HCEC 1CT (cell line): ENCODE results near the gene ZBTB17.

Experiments
- DNase-seq: peaks from one replicate; pipeline ENCODE4 v3.0.0-alpha.2; 2017

Gene ZBTB17

DNA sequence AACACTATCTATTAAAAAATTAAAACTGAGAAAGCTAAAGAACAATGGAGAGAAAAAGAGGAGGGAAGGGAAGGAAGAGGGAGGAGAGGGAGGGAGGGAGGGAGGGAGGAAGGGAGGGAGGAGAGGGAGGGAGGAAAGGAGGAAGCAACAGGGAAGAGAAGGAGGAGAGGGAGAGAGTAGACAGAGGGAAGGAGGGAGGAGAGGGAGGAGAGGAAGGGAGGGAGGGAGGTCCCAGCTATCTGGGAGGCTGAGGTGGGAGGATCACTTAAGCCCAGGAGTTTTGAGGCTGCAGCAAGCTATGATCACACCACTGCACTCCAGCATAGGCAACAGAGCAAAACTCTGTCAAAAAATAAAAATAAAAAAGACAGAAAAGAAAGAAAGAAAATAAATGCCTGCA is 16.5 kb downstream of the ZBTB17 start:
- no peak for DNase-seq

DNA sequence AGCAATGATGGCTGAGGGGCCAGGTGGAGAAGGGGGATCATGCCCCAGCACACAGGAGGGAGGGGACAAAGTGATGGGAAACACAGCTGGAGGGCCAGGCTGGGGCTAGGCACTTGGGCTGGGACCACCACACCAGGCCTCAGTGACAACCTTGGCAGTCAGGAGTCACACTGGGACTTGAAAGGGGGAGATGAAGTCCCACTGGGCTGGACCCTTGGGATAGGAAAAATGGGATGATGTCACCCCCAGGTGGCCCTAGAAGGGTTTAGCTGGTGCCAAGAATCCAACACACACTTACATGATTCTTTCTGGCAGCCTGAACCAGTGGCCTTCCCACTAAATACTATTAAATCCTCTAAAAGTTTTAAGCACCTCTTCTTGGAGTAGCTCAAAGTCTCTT is 17.1 kb downstream of the ZBTB17 start:
- DNase-seq = no peak

DNA sequence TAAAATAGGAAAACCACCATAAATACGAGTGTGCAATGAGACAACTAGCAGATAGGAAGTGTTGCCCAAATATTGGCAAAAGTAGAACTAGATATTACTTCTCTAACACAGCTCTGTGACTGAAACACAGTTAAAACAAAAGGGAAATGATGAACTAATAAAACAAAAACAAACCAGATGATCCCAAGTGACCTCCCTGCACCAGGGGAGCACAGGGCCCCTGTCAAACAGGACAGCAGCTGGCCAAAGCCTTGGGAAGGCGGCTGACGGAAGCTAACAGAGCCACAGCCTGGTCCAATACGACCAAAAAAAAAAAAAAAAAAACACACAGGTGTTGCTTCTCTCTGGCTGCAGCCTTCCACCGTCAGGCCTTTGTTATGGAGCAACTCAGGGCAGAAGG is 17.8 kb downstream of the ZBTB17 start:
- no peak for DNase-seq

DNA sequence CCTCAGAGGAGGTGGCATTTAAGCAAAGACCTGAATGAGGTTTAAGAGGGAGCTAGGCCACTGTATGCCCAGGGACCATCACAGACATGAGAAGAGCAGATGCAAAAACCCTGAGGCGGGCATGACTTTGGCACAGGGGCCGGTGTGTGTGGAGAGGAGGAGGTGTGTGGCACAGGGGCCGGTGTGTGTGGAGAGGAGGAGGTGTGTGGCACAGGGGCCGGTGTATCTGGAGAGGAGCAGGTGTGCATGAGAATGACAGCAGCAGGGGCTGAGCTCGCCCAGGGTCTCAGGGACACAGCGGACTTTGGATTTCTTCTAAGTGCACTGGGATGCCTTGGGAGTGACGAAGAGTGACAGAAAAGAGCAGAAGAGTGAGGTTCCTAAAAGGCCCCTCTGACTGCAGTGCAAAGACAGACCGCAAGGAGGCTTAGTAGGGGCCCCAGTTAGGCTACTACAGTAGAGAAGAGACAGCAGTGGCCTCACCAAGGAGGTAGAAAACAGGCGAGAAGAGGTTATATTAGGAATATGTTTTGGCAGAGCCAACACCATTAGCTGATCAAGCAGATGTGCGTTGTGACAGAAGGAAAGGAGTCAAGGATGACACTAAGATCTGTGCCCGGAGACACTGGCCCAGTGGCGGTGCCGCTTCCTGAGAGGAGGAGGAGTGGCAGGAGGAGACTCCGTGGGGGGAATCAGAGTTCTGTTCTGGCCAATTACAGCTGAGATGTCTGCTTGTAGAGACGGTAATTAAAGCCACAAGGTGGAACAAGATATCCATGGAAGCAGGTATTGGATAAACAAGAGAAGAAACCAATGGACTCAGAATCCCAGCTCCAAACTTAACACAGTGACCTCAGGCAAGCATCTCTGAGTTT is 18.4 kb downstream of the ZBTB17 start:
- no peak for DNase-seq

DNA sequence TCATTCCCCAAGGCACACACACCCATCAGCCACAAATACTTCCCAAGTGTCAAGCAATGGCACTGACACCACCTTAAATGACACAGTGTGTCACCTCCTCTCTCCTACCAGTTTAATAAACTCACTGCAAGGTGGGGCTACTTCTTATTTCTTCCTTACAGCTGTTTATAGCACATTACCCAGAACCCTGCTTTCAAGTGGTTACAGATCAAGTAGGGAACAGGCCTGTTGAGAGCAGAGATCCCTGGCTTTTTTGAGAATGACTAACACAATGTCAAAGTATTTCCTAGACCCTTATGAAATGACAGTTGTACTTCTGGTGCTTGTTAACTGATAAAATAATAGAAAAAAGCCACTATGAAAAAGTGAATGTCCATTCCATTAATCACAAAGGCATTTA is 19.8 kb downstream of the ZBTB17 start:
- DNase-seq = peak; percentile 38

DNA sequence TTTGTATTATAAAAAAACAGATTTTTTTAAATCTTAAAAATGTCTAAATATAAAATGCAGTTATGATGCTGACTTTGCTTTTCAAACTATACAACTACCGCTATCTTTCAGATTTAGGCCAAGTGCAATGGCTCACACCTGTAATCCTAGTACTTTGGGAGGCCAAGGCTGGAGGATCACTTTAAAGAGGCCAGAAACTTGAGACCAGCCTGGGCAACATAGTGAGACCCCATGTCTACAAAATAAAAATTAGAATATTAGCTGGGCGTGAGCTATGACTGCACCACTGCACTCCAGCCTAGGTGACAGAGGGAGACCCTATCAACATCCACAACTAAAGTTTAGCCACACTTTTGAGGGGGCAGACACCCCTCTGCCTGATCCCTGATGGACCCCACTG is 20.3 kb downstream of the ZBTB17 start:
- no peak for DNase-seq

DNA sequence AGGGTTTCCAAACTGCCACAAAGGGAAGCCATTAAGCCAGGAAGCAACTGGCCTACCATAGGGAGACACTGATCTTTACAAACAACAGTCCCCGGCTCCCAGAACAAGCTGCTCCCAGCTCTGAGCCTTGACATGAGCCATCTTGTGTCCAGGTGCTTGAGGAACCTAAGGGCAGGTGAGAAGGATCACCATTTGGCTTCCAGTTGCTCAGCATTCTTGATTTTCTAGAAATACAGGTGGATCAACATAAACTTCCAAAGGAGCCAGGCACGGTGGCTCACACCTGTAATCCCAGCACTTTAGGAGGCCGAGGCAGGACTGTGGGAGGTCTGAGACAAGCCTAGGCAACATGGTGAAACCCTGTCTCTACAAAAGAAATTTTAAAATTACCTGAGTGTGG is 21.6 kb downstream of the ZBTB17 start:
- DNase-seq = no peak

DNA sequence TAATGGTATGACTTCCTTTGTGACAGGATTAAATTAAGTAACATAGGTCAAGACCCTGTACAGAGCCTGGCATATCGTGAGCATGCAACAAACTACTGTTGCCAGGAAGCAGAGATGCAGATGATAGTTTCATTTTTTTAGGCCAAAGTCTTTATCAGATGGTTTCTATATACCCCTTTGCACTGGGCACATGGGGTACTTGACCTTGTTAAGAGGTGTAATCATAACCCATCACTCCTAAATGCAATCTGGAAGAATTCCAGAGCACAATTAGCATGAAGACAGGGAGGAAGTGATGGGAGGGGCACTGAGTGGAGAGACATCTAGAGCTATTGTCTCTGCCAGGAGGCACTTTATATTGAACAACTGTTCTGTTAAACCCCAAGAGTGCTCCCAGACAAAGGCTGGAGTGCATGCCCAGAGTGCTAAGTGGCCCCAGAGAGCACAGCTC is 22.1 kb downstream of the ZBTB17 start:
- no peak for DNase-seq

DNA sequence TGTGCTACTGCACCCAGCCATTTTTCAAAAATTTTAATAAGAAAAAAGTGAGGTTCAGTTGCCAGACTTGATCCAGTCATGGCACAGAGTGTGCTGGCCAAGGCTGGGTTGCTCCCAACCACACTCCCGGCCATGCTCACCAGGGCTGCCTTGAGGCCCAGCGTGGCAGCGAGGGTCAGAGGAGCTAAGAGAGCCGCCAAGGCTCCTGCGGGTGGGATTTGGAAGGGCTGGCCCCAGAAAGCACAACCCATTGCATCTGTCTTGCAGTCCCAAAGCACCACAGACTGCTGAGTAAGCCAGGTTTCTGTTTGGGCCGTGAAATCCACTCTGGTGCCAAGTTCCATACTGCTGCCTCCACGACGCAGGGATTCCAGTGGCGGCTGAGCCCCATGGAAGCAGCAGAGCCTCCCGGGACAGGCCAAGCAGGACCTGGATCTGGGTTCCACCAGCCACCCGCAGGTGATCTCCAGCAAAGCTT is 22.6 kb downstream of the ZBTB17 start:
- DNase-seq = no peak

DNA sequence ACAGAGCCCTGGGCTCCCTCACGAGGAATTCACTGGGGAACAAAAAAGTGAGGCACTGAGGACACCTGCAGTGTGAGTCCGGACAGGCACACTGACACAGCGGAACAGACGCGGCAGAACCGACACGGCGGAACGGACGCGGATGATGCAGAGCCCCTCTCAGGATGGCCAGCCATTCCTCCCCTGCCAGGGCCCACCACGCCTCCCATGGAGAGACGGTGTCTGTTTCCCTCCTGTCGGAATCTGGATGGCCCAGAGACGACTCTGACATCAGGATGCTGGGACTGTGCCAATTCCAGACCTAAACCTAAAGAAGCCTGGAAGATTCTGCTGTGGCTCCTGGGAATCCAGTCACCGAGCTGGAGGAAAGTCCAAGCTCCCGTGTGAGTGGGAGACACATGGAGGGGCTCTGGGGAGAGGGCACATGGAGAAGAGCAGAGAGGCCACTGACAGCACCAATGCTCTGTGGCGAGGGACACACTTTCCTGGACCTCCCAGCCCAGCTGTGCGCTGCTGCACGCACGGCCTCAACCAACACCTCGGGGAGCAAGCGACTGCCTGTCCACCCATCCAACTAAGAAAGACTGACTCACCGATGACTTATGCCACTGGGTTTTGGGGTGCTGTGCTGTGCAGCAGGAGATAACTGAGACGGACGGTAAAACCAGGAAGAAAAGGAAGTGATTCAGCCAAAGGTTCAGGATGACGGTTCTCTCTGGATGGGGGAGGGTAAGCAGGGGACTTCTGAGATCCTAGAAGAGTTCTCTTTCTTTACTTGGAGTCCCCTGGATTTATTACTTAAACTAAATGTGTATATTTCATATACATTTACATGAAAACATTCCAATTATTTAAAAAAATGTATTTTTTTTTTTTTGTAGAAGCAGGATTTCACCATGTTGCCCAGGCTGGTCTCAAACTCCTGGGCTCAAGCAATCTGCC is 23.3 kb downstream of the ZBTB17 start:
- DNase-seq = peak; percentile 100

DNA sequence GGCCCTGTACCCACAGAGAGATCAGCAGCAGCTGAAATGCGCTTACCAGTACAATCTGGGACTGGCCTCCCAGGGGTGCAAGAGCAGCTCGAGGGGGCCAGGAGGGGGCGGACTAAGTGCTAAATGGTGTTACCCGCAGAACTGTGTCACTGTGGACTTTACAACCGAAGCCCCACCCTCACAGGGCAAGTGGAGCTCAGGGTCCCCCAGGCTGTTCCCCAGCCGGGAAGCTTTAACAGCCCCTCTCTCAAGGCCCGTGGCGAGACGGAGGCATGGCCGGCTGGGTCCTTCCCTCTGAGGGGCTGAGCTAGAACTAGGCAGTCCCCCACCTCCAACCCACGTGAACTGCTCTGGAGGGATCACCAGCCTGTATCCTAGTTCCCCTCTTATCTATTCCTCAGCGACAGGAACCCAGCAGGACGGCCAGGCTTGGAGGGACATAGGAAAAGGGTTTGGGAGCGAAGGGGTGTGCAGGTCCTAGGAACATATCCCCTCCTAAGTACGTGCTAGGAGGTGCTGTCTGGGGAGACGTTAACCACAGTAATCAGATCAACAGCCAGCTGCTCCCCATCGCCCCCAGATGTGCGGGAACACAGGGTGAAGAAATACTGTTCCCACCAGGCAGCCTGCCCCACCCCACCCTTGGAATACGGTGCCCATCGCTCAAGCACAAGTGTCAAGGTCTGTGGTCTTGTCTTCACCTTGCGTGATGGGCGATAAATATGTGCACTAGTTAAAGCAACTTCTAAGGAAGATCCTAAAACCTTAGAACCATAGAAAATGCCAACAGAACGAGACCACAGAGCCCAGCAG is 24.4 kb downstream of the ZBTB17 start:
- no peak for DNase-seq

DNA sequence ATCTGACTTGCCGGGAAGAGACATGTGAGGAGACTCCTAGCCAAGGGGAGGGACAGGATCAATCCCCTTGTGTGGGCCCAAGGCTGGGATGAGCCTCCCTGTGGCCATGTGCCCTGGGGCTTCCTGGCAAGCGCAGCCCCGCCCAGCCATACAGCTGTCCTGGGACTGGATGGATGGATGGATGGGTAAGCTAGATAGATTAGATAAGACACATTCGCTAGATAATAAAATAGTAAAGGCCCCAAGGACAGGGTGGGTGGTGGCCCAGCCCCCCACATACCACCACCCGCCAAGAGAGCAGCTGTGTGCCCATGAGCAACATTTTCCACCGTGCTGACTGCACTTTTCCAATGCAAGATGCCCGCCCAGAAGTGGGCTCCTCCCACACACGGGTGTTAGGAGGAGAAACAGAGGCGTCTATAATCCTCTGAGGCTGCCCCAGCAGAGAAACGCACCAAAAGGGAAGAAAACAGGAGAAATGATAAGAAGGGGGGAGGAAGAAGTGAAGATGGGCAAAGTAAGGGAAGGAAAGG is 25.1 kb downstream of the ZBTB17 start:
- no peak for DNase-seq

DNA sequence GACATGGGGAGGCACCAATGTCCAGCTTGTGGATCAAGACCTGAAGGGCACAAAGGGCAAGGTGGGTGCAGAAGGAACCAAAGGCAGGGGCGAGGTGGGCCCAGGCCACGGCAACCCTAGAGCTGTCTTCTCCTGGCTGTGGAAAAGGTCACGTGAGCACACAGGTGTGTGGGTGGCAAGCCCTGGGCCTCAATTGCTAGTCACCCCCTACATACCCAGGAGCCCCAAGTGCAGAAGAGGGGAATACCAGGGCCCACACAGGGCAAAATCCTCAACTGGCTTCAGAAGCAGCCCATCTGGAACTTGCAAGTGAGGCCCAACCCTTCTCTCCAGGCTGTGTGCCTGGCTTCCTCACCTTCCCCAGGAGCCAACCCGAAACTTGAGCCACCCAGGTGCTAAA is 25.6 kb downstream of the ZBTB17 start:
- DNase-seq = no peak

DNA sequence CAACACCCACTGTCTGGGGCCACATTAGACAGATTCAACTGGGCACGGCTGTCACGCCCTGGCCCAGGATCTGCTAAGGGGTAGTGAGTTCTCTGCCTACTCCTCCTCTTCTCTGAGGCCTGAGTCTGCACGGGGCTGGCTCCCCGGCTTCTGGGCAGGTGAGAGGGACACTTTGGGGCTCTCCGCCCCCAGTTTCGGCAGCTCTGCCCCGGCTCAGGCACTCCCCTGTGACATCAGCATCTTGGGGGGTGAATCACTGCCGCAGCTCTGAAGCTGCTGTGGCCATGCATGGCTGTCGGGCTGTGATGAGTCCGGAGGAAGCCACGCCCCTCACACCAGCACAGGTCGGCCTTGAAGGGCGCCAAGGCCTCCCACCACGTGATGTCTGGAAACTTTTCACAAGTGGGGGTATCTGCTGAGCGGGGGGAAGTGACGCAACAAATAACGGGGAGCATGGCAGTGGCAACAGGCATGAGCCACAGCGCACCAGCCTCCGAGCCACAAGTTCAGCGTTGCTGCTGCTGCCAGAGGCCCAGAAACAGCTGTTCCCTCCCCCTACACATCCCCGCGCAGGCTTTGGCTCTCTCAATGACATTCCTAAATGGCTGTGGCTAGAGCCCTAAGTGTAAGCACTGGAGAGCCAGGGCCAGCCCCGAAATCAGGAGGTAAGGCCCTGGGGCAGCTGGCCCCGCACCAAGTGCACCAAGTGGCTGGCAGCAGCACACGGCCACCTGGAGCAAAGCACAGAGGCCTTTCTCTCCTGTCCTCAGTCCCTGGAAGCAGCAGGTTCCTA is 26.3 kb downstream of the ZBTB17 start:
- DNase-seq = peak; percentile 99

DNA sequence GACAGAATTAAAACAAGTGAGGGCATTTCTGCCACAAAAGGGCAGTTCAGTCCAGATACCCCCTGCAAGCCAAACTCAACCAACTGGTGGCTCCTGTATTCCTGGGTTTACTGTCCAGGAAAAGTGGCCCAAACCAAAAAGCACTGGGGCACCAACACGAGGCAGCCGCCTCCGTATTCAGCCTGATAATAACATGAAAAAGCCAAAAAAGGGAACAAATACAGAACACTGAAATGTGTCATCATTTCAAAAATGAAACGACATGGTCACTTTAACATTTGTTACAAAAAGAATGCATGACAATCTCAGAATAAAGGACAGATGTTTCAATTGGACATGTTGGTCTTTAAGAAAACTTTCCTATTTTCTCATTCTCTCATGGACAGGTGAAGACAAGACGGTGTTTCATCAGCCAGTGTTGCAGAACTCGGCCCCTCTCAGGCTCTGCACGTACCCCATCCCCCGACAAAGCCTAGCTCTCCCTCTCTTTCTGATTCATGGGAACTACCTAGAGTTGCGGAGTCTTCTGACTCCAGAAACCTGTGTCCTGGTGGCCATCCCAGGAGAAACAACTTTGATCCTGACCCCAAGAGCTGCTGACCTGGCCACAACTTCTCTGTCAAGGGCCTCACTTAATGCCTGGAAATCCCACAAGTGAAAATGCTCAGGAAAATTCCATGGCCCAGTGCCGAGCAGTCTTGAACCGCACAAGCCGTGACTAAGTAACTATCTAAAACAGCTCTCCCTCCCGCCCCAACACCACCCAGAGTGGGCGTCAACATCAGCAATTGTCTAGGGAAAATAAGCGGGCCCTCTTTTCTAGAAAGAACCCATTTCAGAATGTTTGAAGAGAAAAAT is 27.1 kb downstream of the ZBTB17 start:
- DNase-seq = peak; percentile 92

DNA sequence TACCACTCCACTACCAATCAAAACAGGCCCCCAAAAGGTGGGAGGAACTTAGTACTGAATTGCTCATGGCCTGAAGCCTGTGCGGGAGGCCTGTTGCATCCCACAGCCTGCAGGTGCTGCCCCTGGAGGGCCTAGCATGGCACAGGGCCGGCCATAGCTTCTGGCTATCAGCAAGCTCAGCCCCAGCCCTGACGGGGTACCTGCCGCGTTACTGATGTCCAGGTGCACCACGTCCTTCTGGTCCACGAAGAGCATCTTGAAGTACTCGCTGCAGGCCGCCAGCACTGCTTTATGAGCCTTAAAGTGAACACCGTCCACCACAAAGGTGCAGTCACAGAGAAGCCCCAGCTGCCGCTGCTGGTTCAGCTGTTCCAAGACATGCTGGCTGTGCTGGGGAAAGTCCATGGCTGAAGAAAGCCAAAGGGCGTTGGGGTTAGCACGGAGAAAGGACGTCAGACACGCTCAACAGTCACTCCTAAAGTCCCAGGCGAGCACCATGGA is 27.8 kb downstream of the ZBTB17 start:
- DNase-seq = no peak

DNA sequence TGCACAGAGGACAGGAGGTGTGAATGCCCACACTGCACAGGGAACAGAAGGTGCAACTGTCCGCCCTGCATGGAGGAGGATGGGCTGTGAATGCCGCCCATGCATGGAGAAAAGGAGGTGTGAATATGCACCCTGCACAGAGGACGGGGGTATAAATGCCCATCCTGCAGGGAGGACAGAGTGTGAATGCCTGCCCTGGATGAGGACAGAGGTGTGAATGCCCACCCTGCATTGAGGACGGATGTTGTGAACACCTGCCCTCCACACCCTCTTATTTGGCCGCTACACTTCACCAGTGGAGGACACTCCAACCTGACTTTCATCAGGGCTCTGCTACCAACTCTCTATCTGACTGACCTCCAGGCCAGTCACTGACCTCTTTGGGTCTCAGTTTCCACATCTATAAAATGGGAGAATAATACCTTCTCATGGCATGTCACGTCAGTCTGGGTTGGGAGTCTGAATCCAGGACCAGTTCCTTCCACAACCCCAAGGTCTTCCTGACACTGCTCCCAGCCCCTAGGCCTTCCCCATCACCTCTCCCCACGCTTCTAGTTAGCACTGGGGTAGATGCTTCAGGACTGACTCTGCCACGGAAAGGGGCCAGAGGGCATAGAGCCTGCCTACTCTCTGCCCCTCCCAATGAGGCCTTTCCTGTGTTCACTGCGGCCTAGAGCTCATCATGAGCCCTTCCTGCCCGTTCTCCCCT is 28.4 kb downstream of the ZBTB17 start:
- DNase-seq = no peak

DNA sequence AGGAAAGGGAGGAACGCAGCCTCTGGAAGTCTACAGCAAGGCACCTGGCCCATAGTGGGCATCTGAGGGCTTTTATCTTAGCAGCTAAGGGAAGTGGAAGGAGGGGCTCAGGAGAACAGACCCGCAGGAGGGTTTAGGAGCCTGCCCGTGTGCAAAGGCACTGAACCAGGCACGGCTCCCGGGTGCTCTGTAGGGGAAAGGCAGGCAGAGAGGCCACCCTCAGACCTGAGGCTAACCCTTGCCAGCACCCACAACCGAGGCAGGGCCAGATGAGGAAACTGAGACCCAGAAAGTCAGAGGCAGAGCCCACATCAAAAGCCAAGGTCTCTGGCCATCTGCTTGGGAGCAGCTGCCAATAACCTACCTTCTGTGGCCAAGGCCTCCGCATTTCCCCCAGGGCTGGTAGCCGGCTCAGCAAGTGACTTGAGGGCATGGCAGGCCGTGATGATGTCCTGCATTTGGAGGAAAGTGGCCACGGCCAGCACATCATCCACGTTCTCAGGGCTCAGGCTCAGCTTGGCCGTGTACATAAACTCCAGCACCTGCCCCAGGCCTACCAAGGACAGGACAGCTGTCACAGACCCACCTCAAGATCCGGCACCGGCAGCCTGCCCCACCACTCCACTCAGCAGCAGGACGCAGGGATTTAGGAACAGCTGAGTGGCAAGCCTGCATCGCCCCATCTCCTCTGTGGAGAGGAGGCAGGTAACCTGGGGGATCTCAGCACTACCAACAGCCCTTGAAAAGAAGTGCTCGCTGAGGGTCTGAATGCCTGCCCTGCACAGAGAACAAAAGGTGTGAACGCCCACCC is 29.1 kb downstream of the ZBTB17 start:
- no peak for DNase-seq
